GM10266 (cell line): ENCODE data around the gene TMA7.

ENCODE experiments used
- DNase-seq: peaks from one replicate; pipeline ENCODE4 v3.0.0; 2012; ENCODE audit errors: extremely low spot score
- CTCF ChIP-seq: IDR thresholded peaks from 2 replicates; pipeline ENCODE4 v1.5.1; 2012; ENCODE audit warnings: mild to moderate bottlenecking, low read depth; ENCODE audit not compliant: control insufficient read depth, insufficient read depth; ENCODE audit errors: missing control alignments

TMA7 gene

GRCh38 chr3:48466386-48467109 is 26.5 kb downstream of the TMA7 start:
- DNase-seq, result no peak
- TF ChIP-seq CTCF, result no peak

- DNase-seq, result no peak
- TF ChIP-seq CTCF, result no peak
Observed at GRCh38 chr3:48467110-48467454, 27.0 kb downstream of the TMA7 start.

- TF ChIP-seq CTCF, result no peak
- no peak for DNase-seq
Observed at GRCh38 chr3:48467473-48468267, 27.6 kb downstream of the TMA7 start.

GRCh38 chr3:48468329-48468731 is 28.3 kb downstream of the TMA7 start:
- TF ChIP-seq CTCF, result no peak
- no peak for DNase-seq

- DNase-seq, result no peak
- no peak for TF ChIP-seq CTCF
Observed at GRCh38 chr3:48469046-48469915, 29.2 kb downstream of the TMA7 start.

GRCh38 chr3:48470286-48470685 is 30.2 kb downstream of the TMA7 start:
- no peak for TF ChIP-seq CTCF
- no peak for DNase-seq
